T-cell (primary cell): ENCODE results near the gene BRPF1. TPM values are rescaled to one million over a fixed set of nuclear protein-coding genes. Genes with fewer than 3 reads are reported as not detected.
A peak's percentile ranks its signal among the peaks of the same experiment; 100 is the strongest.

ENCODE experiments used
- ATAC-seq, 4 experiments: fragments of 200-7000 bp in 3 of 4; fragments of 150-1000 bp in 1 of 4; cut with Tn5 transposase; replicated peaks in 1 of 4; 1 replicate in 3 of 4; 2 replicates in 1 of 4; pipeline ENCODE4 v1.10.0; 2021; ENCODE audit warnings: moderate library complexity in 3 of 4, mild to moderate bottlenecking in 2 of 4, moderate number of reproducible peaks in 1 of 4
- CTCF ChIA-PET, 2 donors: fragments of 300-600 bp; sonication (Branson Sonifier 250); formaldehyde crosslinking; loops; one replicate each; lab custom pipeline; 2022; ENCODE audit warnings: antibody characterized with exemption in 2 of 2; lab: Charles Lee
- POLR2A ChIA-PET, 2 donors: fragments of 300-600 bp; sonication (Branson Sonifier 250); formaldehyde crosslinking; loops; one replicate each; lab custom pipeline; 2022; ENCODE audit warnings: antibody characterized with exemption in 2 of 2; lab: Charles Lee
- DNase-seq, 35 experiments: peaks; one replicate each; pipeline versions ENCODE4 v3.0.0 to v3.0.0-alpha.2; 2013 to 2023
- H3K27ac ChIP-seq: one replicate; pipeline ENCODE4 v1.5.1; 2013; ENCODE audit warnings: low read length
- H3K27me3 ChIP-seq, 2 experiments: replicated peaks in 1 of 2; 1 replicate in 1 of 2; 2 replicates in 1 of 2; pipeline versions ENCODE4 v1.6.1 to v1.7.0; 2013; ENCODE audit warnings: low read length in 1 of 2, mixed read lengths in 1 of 2; ENCODE audit not compliant: control insufficient read depth in 2 of 2, insufficient read depth in 2 of 2; ENCODE audit errors: extremely low read depth in 1 of 2
- H3K36me3 ChIP-seq, 2 donors: 1 replicate in 1 of 2; 2 replicates in 1 of 2; pipeline versions ENCODE4 v1.6.1 to v1.7.0; 2013; ENCODE audit warnings: low read length in 1 of 2; ENCODE audit not compliant: control insufficient read depth in 2 of 2, insufficient read depth in 1 of 2; ENCODE audit errors: extremely low read depth in 1 of 2
- H3K4me1 ChIP-seq, 2 experiments: 1 replicate in 1 of 2; 2 replicates in 1 of 2; pipeline versions ENCODE4 v1.6.1 to v1.7.0; 2013; ENCODE audit warnings: low read length in 2 of 2, mixed read lengths in 1 of 2; ENCODE audit not compliant: insufficient read depth in 2 of 2, control insufficient read depth in 1 of 2; ENCODE audit errors: extremely low read depth in 1 of 2
- H3K4me3 ChIP-seq, 2 donors: 1 replicate in 1 of 2; 2 replicates in 1 of 2; pipeline versions ENCODE4 v1.5.1 to v1.7.0; 2013; ENCODE audit warnings: mild to moderate bottlenecking in 2 of 2, low read length in 1 of 2, moderate library complexity in 1 of 2; ENCODE audit not compliant: control insufficient read depth in 1 of 2; ENCODE audit errors: extremely low read depth in 1 of 2
- H3K9me3 ChIP-seq: 2 replicates; pipeline ENCODE4 v1.7.0; 2013
- H3K27ac Mint-ChIP-seq, 2 donors: one replicate each; pipeline ENCODE4 v1.8.0; 2020 to 2021; ENCODE audit warnings: mild to moderate bottlenecking in 2 of 2, mixed read lengths in 2 of 2
- H3K27me3 Mint-ChIP-seq, 2 donors: one replicate each; pipeline ENCODE4 v1.8.0; 2021 to 2022; ENCODE audit warnings: mixed read lengths in 2 of 2
- H3K36me3 Mint-ChIP-seq: one replicate; pipeline ENCODE4 v1.8.0; 2021; ENCODE audit warnings: mixed read lengths
- H3K4me1 Mint-ChIP-seq, 3 donors: one replicate each; pipeline ENCODE4 v1.8.0; 2020 to 2022; ENCODE audit warnings: mixed read lengths in 3 of 3, mild to moderate bottlenecking in 1 of 3
- H3K4me3 Mint-ChIP-seq, 3 donors: one replicate each; pipeline ENCODE4 v1.8.0; 2020 to 2022; ENCODE audit warnings: mild to moderate bottlenecking in 3 of 3, mixed read lengths in 3 of 3, moderate library complexity in 3 of 3
- H3K9me3 Mint-ChIP-seq, 3 donors: one replicate each; pipeline ENCODE4 v1.8.0; 2020 to 2022; ENCODE audit warnings: mixed read lengths in 3 of 3
- WGBS: methylation state at CpG from one replicate; pipeline ENCODE4 v1.1.5; 2013; ENCODE audit warnings: missing lambda C conversion rate; ENCODE audit not compliant: insufficient coverage; 5-methylcytosine and 5-hydroxymethylcytosine counted together
- total RNA-seq, 35 experiments: library from RNA in 6 of 35; stranded (reverse) in 6 of 35; fragments of 120-200 nt in 1 of 35; gene quantifications; one replicate each; pipeline versions ENCODE4 v1.2.1 to v1.2.4 and lab custom pipeline; 2013 to 2026

Gene BRPF1
- total RNA-seq, 5 donors from 2014 or later (not counting 1 experiment from before 2014, with no cell fraction given) = 28.6 to 46.3 (median 39.0) TPM

- Mint-ChIP-seq H3K9me3 (no peaks in the 10 kb centered on the region), H3K36me3 (peaks cover 45% of the 10 kb centered on the region), H3K27me3 (no peaks in the 10 kb centered on the region), H3K27ac (peak overlapping the region; percentile 39 to 65), H3K4me1 (peaks cover 43 to 44% (median 43%) of the 10 kb centered on the region in 3 donors), H3K4me3 (no peak overlapping the region)
- H3K4me1 ChIP-seq = peaks cover 20 to 35% of the 10 kb centered on the region in 2 experiments
- ATAC-seq (no peak), DNase-seq (no peak)
- CTCF ChIA-PET = no interaction called here
- POLR2A ChIA-PET = interaction anchor here in 1 of 2 donors (0.7 kb wide), 1 partner anchor 22 kb away, joined by 3 read pairs; no protein-coding TSS in a partner anchor
- no peaks in the 10 kb centered on the region for H3K9me3 ChIP-seq
- H3K4me3 ChIP-seq = no peak overlapping the region
- H3K27ac ChIP-seq = peak overlapping the region; percentile 1
- 76% methylated on average over 5 of the region's 6 CpGs for WGBS
- H3K27me3 ChIP-seq = no peaks in the 10 kb centered on the region
- peaks cover 3 to 66% of the 10 kb centered on the region in 2 donors for H3K36me3 ChIP-seq
Measured at GRCh38 chr3:9787714-9788113, 56.2 kb downstream of the BRPF1 start.

- no peak overlapping the region for H3K4me3 ChIP-seq
- POLR2A ChIA-PET = interaction anchor here in 1 of 2 donors (0.6 kb wide), 1 partner anchor 461 kb away, joined by 10 read pairs; no protein-coding TSS in a partner anchor
Measured at GRCh38 chr3:9791127-9791526, 59.6 kb downstream of the BRPF1 start.

GRCh38 chr3:9791790-9792404, 60.4 kb downstream of the BRPF1 start:
- ChIA-PET CTCF (interaction anchor here in 1 of 2 donors (1.1 kb wide), 2 partner anchors 16 to 100 kb away, joined by 3 read pairs; no protein-coding TSS in a partner anchor), POLR2A (interaction anchor here (0.9 to 1.1 kb wide), 3 partner anchors 11 to 99 kb away, joined by 3 to 7 read pairs (median 4); partner anchors contain the start of gene JAGN1 (in 1 of the 2))
- peaks cover 69 to 75% (median 71%) of the 10 kb centered on the region in 3 donors for H3K4me1 Mint-ChIP-seq
- DNase-seq = no peak
- Histone ChIP-seq H3K27me3 (no peaks in the 10 kb centered on the region), H3K9me3 (no peaks in the 10 kb centered on the region), H3K36me3 (peaks cover 3 to 49% of the 10 kb centered on the region in 2 donors), H3K4me3 (peak overlapping the region; percentile 82 to 92), H3K4me1 (peaks cover 30 to 64% of the 10 kb centered on the region in 2 experiments), H3K27ac (peak overlapping the region; percentile 87)
- H3K27me3 Mint-ChIP-seq = no peaks in the 10 kb centered on the region
- ATAC-seq = no peak
- WGBS = 6% methylated on average over 12 of the region's 14 CpGs
- H3K9me3 Mint-ChIP-seq = no peaks in the 10 kb centered on the region
- H3K27ac Mint-ChIP-seq = peak overlapping the region; percentile 100
- peak overlapping the region; percentile 95 to 99 (median 96) for H3K4me3 Mint-ChIP-seq
- peaks cover 33% of the 10 kb centered on the region for H3K36me3 Mint-ChIP-seq

More at GRCh38 chr3:9791127-9791526, 59.6 kb downstream of the BRPF1 start:
- H3K9me3 ChIP-seq = no peaks in the 10 kb centered on the region
- peaks cover 31 to 60% of the 10 kb centered on the region in 2 experiments for H3K4me1 ChIP-seq
- H3K27me3 ChIP-seq = no peaks in the 10 kb centered on the region
- DNase-seq (no peak), ATAC-seq (no peak)
- Mint-ChIP-seq H3K9me3 (no peaks in the 10 kb centered on the region), H3K27me3 (no peaks in the 10 kb centered on the region), H3K4me3 (peak overlapping the region in 2 of 3 donors; percentile 51 to 95), H3K36me3 (peaks cover 40% of the 10 kb centered on the region), H3K27ac (peak overlapping the region; percentile 57 to 100), H3K4me1 (peaks cover 65 to 68% (median 66%) of the 10 kb centered on the region in 3 donors)
- peaks cover 3 to 52% of the 10 kb centered on the region in 2 donors for H3K36me3 ChIP-seq
- 100% methylated on average over 10 of the region's 11 CpGs for WGBS
- CTCF ChIA-PET = no interaction called here
- no peak overlapping the region for H3K27ac ChIP-seq

DNA sequence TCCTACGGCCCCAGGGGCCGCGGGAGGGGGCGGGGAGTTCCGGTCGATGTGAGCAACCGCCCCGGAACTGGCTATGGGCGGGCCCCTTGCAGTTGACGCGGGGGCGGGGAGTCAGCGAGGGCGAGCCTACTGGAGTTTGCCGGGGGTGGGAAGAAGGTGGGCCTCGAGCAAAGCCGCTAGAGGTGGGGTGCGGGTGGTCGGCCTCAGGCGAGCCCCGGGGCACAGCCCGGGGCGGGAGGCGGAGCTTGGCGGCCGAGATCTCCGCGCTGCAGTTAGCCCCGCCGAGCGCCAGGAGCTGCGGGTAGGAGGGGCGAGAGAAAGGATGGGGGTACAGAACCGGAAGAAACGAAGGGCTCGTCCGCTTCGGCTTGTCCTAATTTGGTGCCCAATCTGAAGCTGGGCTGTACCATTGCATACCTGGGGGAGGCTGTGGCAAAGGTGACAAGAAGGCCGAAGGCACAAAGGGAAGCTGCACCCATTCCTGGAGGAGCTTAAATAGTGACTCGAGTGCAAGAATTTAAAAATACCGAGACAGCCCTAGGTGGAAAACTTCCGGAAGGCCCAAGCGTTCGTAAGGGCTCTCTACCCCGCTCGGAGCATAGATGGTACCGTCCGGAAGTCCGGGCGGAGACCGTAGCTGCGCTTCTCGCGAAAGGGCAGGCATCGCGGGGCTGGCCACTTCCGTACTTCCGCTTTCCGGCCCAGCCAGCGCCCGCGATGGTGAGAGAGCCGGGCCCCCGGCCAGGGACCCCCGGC, 61.0 kb downstream of the BRPF1 start, which contains the start of the genes ARPC4 and TADA3:
TSS of gene ARPC4 (plus strand) at position 678 of the 756 bp plus-strand sequence. CDS start at position 718, 40 bp downstream.
TSS of gene TADA3 (minus strand) at position 69 of the 756 bp plus-strand sequence. CDS start 1,007 bp downstream, outside the sequence.
- peak; percentile 78 to 95 (median 89) for DNase-seq

DNA sequence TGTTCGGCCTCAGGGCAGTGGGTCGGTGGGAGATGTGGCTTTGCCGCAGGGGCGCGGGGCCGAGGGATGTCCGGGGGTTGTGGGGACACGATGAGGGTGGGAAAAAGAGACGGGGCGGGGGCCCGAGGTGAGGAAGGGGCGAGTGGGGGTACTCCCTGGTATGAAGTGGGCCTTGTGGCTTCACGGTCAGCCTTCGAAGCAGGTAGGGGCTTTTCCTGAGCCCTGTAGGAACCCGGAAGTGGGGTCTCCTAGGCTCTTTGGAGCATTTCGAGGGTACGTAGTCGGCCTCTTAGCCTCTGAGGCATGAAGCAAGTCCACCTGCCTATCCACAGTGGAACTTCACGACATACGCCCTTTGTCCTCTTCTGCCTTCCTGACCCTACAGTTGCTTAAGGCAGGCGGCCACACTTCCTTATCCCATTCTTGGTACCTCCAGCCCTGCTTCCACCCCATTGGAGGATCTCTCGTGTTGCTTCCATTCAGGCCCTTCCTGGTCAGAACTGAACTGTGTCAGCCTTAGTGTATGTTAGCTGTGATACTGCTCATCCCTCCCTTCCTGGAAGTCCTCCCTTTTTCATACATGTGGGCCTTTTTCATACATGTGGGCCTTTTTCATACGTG, 61.7 kb downstream of the BRPF1 start:
- Mint-ChIP-seq H3K4me3 (peak overlapping the region; percentile 95 to 99 (median 96)), H3K36me3 (peaks cover 35% of the 10 kb centered on the region), H3K27me3 (no peaks in the 10 kb centered on the region), H3K27ac (peak overlapping the region; percentile 100), H3K4me1 (peaks cover 71 to 79% (median 74%) of the 10 kb centered on the region in 3 donors), H3K9me3 (no peaks in the 10 kb centered on the region)
- WGBS = 1% methylated on average over 19 of the region's 23 CpGs
- POLR2A ChIA-PET = interaction anchor here (0.5 to 1.1 kb wide), 7 partner anchors 10 to 111 kb away, joined by 3 to 10 read pairs (median 4); partner anchors contain the start of genes JAGN1 (in 1 of the 2) and OGG1 (in 1 of the 2)
- DNase-seq (peak in 4 of 35 experiments; percentile 13 to 52 (median 20)), ATAC-seq (no peak)
- no peaks in the 10 kb centered on the region for H3K9me3 ChIP-seq
- no peaks in the 10 kb centered on the region for H3K27me3 ChIP-seq
- H3K27ac ChIP-seq = peak overlapping the region; percentile 87
- CTCF ChIA-PET = interaction anchor here (0.6 to 1.4 kb wide), 10 partner anchors 15 to 470 kb away, joined by 3 to 9 read pairs (median 3); partner anchors contain the start of gene MTMR14 (in 1 of the 2)
- peaks cover 6 to 50% of the 10 kb centered on the region in 2 donors for H3K36me3 ChIP-seq
- H3K4me3 ChIP-seq = peak overlapping the region; percentile 82 to 92
- peaks cover 26 to 54% of the 10 kb centered on the region in 2 experiments for H3K4me1 ChIP-seq

More for the DNA sequence above, 61.0 kb downstream of the BRPF1 start, which contains the start of the genes ARPC4 and TADA3:
- no peaks in the 10 kb centered on the region for H3K27me3 Mint-ChIP-seq
- WGBS = 0% methylated on average over 63 of the region's 65 CpGs
- Histone ChIP-seq H3K27ac (peak within 1 kb of the TSS; percentile 87), H3K4me3 (peak within 1 kb of the TSS; percentile 82 to 92), H3K27me3 (no peaks in the 10 kb centered on the region), H3K9me3 (no peaks in the 10 kb centered on the region), H3K36me3 (peaks cover 4 to 49% of the 10 kb centered on the region in 2 donors), H3K4me1 (peaks cover 29 to 57% of the 10 kb centered on the region in 2 experiments)
- ChIA-PET POLR2A (interaction anchor here (0.5 to 1.1 kb wide), 7 partner anchors 11 to 112 kb away, joined by 3 to 10 read pairs (median 4); partner anchors contain the start of genes JAGN1 (in 1 of the 2) and OGG1 (in 1 of the 2)), CTCF (interaction anchor here (0.5 to 1.4 kb wide), 12 partner anchors 8 to 471 kb away, joined by 3 to 9 read pairs (median 3); partner anchors contain the start of gene MTMR14 (in 1 of the 2))
- no peaks in the 10 kb centered on the region for H3K9me3 Mint-ChIP-seq
- H3K36me3 Mint-ChIP-seq = peaks cover 34% of the 10 kb centered on the region
- peak within 1 kb of the TSS; percentile 100 for H3K27ac Mint-ChIP-seq
- H3K4me3 Mint-ChIP-seq = peak within 1 kb of the TSS; percentile 95 to 99 (median 96)
- peaks cover 70 to 76% (median 73%) of the 10 kb centered on the region in 3 donors for H3K4me1 Mint-ChIP-seq
- peak; percentile 84 to 89 (median 86) for ATAC-seq
